Measurements from ENCODE around the gene PRM2. TPM values are rescaled to one million over a fixed set of nuclear protein-coding genes. Genes with fewer than 3 reads are reported as not detected.
"Not testable (repeated sequence)": the region's sequence is repeated elsewhere in the genome, so short reads cannot be mapped to it uniquely, and the experiment has no call there.

Gene PRM2
- total RNA-seq, 1 donor from 2014 or later, result not detected

DNA sequence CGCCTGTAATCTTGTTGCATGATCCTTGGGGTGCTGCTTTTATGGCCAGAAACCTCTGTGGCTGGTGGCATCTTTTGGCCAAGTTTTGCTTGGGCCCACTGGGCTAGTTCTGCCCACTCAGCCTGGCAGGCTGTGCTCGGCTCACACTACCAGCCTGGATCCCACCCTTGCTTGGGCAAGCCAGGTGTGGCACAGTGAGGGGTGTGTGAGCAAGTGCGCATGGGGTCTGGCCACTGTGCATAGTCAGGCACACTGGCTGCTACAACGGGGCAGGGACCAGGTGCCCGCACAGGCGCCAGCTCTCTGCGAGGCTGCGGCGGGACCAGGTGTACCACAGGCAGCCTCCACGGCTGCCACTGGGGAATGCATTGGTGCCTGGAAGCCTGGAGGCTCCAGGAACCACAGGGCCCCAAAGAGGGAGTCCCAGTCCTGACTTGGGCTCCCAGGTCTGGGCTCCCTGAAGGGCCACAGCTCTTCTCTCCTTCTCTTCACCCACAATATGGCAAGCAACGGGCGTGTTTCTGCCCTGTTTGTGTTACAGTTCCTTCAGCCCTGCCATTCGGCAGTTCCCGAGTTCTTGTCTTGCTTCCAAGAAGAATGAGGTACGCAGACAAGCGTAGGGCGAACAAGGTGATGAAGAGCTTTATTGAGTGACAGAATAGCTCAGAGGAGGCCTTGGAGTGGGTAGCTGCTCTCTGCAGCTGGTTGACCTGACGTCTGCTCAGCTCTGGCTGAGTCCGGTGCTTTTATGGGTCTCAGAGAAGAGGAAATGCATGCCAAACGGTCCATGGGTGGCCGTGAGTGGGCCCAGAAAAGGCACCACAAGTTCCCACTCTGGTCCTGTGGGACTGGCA lies 31.6 kb upstream of the PRM2 start:
- no peak for DNase-seq (ENCODE audit: low read depth, low spot score)

DNA sequence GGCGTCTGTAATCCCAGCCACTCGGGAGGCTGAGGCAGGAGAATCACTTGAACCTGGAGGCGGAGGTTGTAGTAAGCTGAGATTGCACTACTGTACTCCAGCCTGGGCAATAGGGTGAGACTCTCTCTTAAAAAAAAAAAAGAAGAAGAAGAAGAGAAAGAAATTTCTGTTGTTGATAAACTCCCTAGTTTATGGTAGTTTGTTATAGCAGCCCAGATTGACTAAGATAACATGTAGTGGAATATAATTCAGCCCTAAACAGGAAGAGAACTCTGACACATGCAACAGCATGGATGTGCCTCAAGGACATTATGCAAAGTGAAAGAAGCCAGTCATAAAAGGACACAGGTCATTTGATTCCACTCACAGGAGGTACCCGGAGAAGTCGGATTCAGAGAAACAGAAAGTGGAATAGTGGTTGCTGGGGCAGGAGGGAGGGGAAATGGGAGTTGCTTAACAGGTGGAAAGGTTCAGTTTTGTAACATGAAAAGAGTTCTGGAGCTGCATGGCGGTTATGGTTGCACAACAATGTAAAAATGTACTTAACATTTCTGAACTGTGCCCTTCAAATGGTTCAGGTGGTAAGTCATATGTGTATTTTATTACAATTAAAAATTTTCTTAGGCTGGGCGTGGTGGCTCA lies 30.8 kb upstream of the PRM2 start:
- no peak for DNase-seq (ENCODE audit: low read depth, low spot score)

DNA sequence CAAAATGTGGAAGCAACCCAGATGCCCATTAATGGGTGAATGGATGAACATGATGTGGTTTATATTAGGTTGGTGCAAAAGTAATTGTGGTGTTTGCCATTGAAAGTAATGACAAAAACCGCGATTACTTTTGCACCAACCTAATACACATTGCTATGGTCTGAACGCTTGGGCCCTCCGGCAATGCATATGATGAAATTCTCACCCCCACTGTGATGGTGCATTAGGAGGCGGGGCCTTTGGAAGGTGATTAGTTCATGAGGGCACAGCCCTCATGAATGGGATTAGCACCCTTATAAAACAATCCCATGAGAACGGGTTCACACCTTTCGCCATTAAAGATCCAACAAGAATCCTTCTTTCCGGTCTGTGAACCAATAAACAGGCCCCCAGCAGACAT lies 30.1 kb upstream of the PRM2 start:
- no peak for DNase-seq (ENCODE audit: low read depth, low spot score)

DNA sequence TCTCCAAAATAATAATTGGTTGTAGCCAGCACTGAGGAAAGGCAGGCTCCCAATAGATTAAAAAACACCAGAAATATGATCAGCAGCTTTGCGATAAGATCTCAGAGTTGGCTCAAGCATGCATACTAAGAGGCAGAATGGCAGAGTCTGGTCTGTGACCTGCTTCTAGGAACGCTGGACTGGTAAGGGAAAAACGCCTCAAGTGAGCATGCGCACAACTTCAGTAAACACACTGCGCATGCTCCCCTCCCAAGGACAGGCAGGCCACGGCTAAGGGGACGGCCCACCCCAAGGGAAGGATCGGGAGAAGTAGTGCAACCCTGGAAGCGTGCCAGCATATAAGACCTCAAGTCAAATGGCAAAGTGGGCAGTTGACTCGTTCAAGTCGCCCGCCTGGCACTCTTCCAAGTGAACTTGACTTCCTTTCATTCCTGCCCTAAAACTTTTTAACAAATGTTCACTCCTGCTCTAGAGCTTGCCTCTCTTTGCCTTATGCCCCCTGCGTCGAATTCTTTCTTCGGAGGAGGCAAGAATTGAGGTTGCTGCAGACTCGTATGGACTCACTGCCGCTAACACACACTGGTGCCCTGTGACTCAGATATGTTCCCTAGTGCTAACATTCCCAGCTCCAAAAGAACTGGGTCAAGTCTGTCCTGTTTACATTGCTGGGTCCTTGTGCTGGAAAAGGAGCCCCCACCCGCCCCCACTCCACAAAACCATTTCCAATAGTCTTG lies 27.3 kb upstream of the PRM2 start:
- DNase-seq (ENCODE audit: low read depth, low spot score), result no peak

DNA sequence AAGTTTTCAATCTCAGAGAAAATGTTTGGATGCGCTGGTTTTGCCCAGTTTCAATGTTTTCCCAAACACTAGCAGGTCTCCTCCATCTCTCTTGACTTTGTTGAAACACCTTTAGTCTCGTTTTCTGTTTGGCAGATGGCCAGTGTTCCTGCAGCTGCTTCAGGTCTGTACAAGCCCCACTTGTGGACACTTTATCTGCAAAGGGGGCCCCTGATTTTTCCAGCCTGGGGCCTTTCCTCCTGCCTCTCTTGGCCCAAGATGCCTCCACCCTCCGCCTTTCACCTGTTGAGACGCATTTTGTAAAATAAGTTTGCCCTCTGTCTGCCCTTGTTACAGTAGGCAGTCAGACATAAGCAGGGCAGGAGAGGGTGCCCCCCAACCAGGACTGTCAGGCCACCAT lies 26.7 kb upstream of the PRM2 start:
- DNase-seq (ENCODE audit: low read depth, low spot score), result no peak

DNA sequence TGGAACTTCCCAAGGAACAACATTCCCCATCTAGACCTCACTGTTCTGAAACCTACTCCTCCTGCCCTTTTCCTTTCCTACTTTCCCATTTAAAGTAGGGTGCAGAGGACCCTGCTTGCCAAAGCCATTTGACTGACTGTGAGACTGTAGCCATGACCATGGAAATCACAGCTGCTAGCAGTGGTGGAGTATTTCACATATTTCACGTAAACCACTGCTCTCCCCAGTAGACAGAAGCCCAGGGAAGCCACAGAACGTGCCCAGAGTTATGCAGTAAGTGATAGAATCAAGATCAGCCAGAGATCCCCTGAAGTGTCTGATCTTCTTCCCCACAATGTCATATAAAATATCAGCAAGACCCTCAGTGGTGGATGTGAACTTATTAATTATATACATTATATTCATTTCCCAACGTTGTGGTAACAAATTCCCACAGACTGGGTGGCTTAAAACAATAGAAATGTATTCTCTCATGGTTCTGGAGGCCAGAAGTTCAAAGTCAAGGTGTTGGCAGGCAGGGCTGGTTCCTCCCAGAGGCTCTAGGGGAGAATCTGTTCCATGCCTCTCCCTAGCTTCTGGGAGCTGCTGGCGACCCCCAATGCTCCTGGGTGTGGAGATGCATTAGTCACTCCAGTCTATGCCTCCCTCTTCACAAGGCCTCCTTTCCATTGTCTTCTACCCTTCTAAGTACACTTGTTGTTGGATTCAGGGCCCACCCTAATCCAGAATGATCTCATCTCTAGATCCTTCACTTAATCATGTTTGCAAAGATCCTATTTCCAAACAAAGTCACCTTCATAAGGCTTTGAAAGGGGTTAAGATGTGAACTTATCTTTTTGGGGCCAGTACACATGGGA lies 25.6 kb upstream of the PRM2 start:
- DNase-seq (ENCODE audit: low read depth, low spot score), result no peak

DNA sequence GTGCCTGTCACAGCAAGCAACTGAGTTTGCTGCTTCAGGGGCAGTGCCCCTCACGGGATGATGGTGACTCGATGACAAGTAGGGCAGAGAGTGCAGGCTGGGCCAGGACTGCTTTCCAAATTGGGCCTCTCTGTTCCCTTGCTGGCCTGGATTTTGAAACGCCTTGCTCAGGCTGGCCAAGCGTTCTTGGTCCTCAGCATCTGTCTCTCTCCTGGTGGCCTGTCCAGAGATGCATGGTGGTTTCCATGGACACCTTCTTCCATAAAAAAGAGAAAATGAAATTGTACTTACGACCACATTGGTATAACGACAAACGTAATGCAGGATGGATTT lies 24.2 kb upstream of the PRM2 start:
- no peak for DNase-seq (ENCODE audit: low read depth, low spot score)

DNA sequence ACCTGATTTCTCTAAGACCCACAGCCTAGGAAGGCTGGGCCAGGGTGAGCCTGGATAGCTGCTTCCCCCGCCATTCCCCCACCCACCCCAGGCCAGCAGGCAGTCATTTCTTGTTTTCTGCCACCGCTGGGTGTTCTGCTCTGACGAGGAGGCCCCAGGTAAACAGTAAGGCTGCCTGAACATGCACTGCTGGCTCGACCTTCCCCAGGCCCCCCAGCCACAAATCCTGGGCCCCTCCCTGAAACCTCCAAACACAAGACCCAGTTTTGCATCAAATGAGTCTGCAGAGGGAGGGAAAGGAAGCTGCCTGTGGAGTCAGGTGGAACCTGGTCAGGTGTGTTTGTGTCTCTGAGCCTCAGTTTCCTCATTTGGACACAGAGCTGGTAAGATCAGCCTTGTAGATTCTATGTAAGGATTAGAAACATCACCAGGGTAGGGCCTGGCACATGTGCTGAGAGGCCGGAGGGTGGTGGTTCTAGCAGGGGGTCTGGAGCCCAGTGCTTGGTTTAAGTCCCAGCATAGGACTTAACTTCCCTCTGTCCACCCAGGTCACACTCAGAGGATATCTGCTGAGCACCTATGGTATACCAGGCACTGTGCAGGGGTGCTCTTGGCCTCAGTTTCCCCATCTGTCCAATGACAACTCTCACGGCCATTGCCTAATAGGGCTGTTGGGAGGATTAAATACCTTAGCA lies 23.7 kb upstream of the PRM2 start:
- no peak for DNase-seq (ENCODE audit: low read depth, low spot score)

DNA sequence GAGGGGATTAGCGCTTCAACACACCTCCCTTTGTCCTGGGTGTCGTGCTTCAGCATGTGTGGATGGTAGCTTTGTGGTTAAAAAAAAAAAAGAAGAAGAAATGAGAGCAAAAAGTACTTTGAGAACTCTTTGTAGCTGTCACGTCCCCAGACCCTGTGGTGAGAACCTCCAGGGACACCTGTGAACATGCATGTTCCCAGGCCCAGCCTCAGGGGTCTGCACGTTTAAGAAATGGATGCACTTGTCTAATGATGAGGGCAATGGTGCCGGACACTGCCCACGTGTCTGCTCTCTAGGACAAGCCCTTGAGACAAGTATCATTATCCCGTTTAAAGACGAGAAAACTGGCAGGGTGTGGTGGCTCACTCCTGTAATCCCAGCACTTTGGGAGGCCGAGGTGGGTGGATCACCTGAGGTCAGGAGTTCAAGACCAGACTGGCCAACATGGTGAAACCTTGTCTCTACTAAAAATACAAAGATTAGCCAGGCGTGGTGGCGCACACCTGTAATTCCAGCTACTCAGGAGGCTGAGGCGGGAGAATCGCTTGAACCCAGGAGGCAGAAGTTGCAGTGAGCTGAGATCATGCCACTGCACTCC lies 22.8 kb upstream of the PRM2 start:
- DNase-seq (ENCODE audit: low read depth, low spot score), result not testable (repeated sequence)

DNA sequence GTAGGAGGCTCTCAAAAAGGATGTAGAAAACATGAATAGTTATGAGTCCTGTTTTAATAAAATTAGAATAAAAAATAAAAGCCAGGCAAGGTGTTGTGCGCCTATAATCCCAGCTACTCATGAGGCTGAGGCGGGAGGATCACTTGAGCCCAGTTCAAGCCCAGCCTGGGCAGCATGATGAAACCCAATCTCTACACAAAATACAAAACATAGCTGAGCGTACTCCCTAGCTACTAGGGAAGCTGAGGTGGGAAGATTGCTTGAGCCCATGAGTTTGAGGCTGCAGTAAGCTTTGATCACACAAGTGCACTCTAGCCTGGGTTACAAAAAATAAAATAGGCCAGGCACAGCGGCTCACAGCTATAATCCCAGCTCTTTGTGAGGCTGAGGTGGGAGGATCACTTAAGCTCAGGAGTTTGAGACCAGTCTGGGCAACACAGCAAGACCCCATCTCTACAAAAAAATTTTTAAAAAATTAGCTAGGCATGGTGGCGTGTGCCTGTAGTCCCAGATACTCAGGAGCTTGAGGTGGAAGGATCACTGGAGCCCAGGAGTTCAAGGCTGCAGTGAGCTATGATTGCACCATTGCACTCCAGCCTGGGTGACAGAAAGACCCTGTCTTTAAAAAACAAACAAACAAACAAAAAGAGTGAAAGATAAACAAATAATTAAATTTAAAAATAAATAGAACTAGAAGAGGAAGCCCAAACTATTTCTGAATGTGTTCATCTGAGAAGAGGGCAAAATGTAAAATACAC lies 22.0 kb upstream of the PRM2 start:
- no peak for DNase-seq (ENCODE audit: low read depth, low spot score)

DNA sequence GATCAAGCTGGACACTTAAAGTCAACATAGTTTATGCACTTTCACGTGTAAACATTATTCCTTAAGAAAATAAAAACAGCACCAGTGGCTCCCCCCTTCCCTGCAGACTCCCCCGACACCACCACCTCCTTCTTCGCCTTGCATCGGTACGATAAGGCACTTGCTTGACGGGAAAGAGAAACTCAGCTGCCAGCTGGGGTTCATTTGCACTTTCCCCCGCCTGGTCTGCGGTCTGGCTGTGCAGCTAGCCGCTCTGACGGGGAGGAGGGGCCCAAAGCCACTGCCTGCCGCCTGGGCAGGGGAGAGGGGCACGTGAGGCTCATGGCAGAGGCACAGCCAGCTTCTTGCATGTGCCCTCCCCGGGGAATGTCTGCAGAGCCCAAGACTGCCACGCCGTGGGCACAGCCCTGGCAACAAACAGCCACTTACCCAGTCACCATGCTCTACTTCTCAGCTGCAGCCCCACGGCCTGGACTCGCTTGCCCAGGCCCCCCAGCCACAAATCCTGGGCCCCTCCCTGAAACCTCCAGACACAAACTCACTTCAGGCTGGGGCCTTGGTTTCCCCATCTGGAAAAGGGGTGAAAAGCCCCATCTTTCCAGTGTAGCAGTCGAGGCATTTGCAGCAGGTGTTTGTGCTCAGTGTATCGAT lies 21.3 kb upstream of the PRM2 start:
- no peak for DNase-seq (ENCODE audit: low read depth, low spot score)

DNA sequence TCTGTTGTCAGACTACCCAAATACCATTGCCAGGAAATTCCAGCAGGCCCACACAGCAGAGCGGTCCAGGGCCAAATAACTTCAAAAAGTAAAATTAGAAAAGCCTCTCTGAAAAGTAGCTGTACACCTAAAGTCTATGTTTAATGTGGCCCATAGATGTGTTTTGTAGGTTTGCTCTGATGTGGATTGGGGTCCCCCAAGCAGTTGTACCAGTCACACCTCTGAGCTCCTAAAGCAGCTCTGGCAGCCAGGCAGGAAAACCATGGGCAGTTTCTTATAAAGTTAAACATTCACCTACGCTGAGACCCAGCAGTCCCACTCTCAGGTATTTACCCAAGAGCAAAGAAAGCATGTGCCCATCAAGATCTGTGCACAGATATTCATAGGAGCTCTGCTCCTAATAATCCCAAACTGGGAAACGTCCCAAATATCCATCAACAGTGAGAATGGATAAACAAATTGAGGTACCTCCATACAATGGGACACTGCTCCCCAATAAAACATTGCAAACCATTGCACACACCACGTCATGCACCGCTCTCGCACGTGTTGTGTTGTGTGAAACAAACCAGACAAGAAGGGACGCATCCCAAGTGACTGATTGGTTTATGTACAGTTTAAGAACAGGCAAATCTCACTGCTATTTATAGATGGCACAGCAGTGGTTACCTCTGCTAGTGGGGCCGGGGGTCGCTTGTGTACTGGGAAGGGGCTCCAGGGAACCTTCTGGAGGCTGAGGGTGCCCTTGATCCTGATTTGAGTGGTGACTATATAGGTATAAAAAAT lies 20.6 kb upstream of the PRM2 start:
- DNase-seq (ENCODE audit: low read depth, low spot score), result no peak

DNA sequence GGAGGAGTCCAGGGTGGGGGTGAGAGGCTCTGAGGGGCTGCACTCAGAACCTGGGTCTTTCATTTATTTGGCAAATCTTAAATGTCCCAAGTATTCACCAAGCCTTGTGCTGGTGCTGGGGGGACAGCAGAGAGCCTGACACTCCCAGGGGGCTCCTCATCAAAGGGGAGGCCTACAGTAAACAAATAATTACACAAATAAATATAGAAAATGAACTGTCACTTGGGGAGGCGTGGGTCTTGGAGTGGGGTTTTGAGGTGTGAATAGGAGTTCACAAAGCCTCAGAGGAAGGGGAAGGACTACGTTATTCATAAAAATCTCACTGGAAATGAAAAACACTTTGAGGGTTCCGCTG lies 20.0 kb upstream of the PRM2 start:
- DNase-seq (ENCODE audit: low read depth, low spot score), result no peak

DNA sequence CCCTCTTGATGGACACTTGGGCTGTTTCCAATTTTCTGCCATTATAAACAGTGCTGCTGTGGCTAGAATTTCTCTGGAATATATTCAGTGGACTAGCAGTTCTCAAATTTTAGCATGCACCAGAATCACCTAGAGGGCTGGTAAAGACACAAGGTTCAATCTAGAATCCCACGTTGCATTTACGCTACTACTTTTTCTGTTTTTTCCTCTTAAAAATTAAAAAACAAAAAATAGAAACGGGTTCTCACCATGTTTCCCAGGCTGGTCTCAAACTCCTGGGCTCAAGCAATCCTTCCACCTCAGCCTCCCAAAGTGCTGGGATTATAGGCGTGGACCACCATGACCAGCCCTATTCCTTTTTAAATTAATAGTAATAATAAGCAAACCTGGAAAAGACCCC lies 19.4 kb upstream of the PRM2 start:
- DNase-seq (ENCODE audit: low read depth, low spot score), result no peak

DNA sequence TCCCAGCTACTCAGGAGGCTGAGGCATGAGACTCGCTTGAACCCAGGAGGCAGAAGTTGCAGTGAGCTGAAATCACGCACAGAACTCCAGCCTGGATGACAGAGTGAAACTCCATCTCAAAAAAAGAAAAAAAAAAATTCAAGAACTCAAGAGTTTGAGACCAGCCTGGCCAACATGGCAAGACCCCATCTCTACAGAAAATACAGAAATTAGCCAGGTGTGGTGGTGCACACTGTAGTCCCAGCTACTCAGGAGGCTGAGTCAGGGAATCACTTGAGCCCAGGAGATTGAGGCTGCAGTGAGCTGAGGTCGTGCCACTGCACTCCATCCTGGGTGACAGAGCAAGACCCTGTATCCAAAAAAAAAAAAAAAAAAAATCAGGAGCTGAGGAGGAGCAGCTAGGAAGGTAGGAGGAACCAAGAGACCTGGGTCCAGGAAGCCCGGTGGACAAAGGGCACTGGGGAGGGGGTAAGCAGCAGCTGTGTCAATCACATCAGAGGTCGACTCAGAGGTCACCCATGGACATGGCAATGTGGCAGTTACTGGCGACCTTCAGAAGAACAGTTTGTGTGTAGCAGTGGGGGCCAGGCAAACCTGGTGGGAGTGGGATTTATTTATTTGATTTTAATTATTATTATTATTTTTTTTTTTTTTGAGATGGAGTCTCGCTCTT lies 15.9 kb upstream of the PRM2 start:
- no peak for DNase-seq (ENCODE audit: low read depth, low spot score)

DNA sequence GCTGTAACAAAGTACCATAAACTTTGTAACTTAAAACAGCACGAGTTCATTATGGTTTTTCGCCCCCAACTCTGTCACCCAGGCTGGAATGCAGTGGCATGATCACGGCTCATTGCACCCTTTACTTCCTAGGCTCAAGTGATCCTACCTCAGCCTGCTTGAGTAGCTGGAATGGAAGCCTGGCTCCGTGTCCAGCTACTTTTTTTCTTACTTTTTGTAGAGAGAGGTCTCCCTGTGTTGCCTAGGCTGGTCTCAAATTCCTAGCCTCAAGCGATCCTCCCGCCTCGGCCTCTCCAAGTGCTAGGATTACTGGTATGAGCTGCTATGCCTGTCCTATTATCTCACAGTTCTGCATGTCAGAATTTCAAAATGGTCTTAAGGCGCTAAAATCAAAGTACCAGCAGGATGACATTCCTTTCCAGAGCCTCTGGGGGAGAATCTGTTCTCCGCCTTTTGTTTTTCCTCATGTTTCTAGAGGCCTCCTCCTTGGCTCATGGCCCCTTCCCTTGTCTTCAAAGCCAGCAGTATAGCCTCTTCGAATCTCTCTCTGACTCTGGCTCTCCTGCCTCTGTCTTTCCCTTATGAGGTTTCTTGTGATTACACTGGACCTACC lies 14.9 kb upstream of the PRM2 start:
- DNase-seq (ENCODE audit: low read depth, low spot score), result no peak

DNA sequence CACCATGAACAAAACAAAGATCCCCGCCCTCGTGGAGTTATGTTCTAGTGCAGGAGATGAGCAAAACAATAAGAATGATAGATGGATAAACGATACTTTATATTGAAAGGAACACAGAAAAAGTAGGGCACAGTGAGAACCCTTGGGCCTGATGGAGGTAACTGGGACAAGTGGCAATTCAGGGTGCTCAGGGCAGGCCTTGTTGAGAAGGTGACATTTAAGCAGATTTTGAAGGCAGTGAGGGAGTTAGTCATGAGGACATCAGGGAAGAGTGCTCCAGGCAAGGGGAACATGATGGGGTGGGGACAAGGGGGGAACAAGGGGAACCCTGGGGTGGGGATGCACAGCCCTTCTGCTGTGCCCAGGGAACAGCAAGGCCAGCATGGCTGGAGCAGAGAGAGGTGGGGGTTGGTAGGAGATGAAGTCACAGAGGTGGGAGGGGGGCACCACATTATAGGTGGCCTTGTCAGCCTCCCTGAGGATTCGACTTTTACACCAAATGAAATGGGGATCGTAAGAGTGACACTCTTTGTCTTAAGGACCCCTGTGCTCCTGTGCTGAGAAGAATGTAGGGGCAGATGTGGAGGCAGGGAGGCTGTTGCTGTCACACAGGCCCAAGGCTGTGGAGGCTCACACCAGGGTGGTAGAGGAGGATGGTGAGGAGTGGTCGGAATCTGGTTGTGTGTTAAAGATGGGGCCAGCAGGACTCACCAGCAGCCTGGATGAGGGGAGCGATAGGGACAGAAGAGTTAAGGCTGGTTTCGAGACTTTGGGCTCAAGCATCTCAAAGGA lies 14.0 kb upstream of the PRM2 start:
- DNase-seq (ENCODE audit: low read depth, low spot score), result no peak

All from pulmonary artery endothelial cell (primary cell).